ENCODE data around the gene ADPRHL1. TPM values are rescaled to one million over a fixed set of nuclear protein-coding genes. Genes with fewer than 3 reads are reported as not detected.
A peak's percentile ranks its signal among the peaks of the same experiment; 100 is the strongest.

Gene ADPRHL1
- total and polyA plus RNA-seq, 12 donors = 163 to 939 (median 656) TPM

- Histone ChIP-seq H3K36me3 (peaks cover 0 to 80% (median 16%) of the 10 kb centered on the region in 9 donors), H3K4me3 (no peak overlapping the region), H3K4me1 (peaks cover 0 to 11% (median 0%) of the 10 kb centered on the region in 9 donors), H3K9me3 (no peaks in the 10 kb centered on the region), H3K27me3 (no peaks in the 10 kb centered on the region), H3K27ac (no peak overlapping the region)
- DNase-seq (no peak), ATAC-seq (no peak)
- intact Hi-C loops (cut with DNase I) = loop anchor here in 1 of 10 donors (10.0 kb wide), 1 partner anchor 88 kb away; no protein-coding TSS in a partner anchor
- TF ChIP-seq CTCF (IDR thresholded peaks at IDR 0.05) = no peak
- 97 to 99% methylated on average over 3 of the region's 3 CpGs for WGBS, 2 donors
Measured at GRCh38 chr13:113466383-113466782, 13.1 kb upstream of the ADPRHL1 start.

GRCh38 chr13:113465300-113465699 is 12.0 kb upstream of the ADPRHL1 start:
- no peaks in the 10 kb centered on the region for H3K9me3 ChIP-seq
- no peak for ATAC-seq
- no peak overlapping the region for H3K4me3 ChIP-seq
- intact Hi-C loops (cut with DNase I) = loop anchor here in 1 of 10 donors (10.0 kb wide), 1 partner anchor 90 kb away; no protein-coding TSS in a partner anchor
- peaks cover 0 to 19% (median 0%) of the 10 kb centered on the region in 9 donors for H3K4me1 ChIP-seq
- peaks cover 0 to 91% (median 22%) of the 10 kb centered on the region in 9 donors for H3K36me3 ChIP-seq
- H3K27ac ChIP-seq = no peak overlapping the region
- no peak for TF ChIP-seq CTCF (IDR thresholded peaks at IDR 0.05)
- 74 to 83% methylated on average over 4 of the region's 4 CpGs for WGBS, 2 donors
- no peaks in the 10 kb centered on the region for H3K27me3 ChIP-seq
- no peak for DNase-seq

- ATAC-seq (no peak), DNase-seq (no peak)
- Histone ChIP-seq H3K4me1 (peaks cover 0 to 27% (median 0%) of the 10 kb centered on the region in 9 donors), H3K9me3 (no peaks in the 10 kb centered on the region), H3K36me3 (peaks cover 4 to 91% (median 30%) of the 10 kb centered on the region in 9 donors), H3K4me3 (no peak overlapping the region), H3K27ac (no peak overlapping the region), H3K27me3 (no peaks in the 10 kb centered on the region)
- intact Hi-C loops (cut with DNase I) = loop anchor here in 1 of 10 donors (10.0 kb wide), 1 partner anchor 90 kb away; no protein-coding TSS in a partner anchor
- 89 to 93% methylated on average over 16 of the region's 16 CpGs for WGBS, 2 donors
- no peak for TF ChIP-seq CTCF (IDR thresholded peaks at IDR 0.05)
Measured at GRCh38 chr13:113464476-113464875, 11.2 kb upstream of the ADPRHL1 start.

GRCh38 chr13:113461022-113461751 is 7.9 kb upstream of the ADPRHL1 start:
- no peak for TF ChIP-seq CTCF (IDR thresholded peaks at IDR 0.05)
- Histone ChIP-seq H3K9me3 (no peaks in the 10 kb centered on the region), H3K4me3 (no peak overlapping the region), H3K36me3 (peaks cover 4 to 96% (median 36%) of the 10 kb centered on the region in 9 donors), H3K27ac (peak overlapping the region in 9 of 10 donors; percentile 15 to 72 (median 55)), H3K27me3 (no peaks in the 10 kb centered on the region), H3K4me1 (peaks cover 0 to 41% (median 2%) of the 10 kb centered on the region in 9 donors)
- 70 to 73% methylated on average over 12 of the region's 12 CpGs for WGBS, 2 donors
- intact Hi-C loops (cut with DNase I) = loop anchor here in 2 of 10 donors (2.0 to 10.0 kb wide), 2 partner anchors 94 to 102 kb away; no protein-coding TSS in a partner anchor
- peak in 4 of 8 donors; percentile 17 to 65 (median 48) for ATAC-seq
- no peak for DNase-seq
